PFSK-1 (cell line): Measurements from ENCODE around the gene DCHS1.

Source experiments
- FOXP2 ChIP-seq: optimal IDR thresholded peaks from 2 replicates; pipeline ENCODE3; 2011; ENCODE audit warnings: borderline replicate concordance, control low read depth, inconsistent platforms; ENCODE audit not compliant: insufficient read depth; ENCODE audit errors: extremely low read length, extremely low read depth
- POLR2AphosphoS5 ChIP-seq: IDR thresholded peaks from 2 replicates; pipeline ENCODE4 v1.6.1; 2012; ENCODE audit warnings: low read depth, mild to moderate bottlenecking, control low read depth, low read length, moderate library complexity
- SIN3A ChIP-seq: IDR thresholded peaks from 2 replicates; pipeline ENCODE4 v1.6.1; 2012; ENCODE audit warnings: mild to moderate bottlenecking, low read length, moderate library complexity, borderline replicate concordance; ENCODE audit not compliant: insufficient read depth
- TAF1 ChIP-seq: IDR thresholded peaks from 2 replicates; pipeline ENCODE4 v1.6.1; 2012; ENCODE audit warnings: low read length, control low read depth, borderline replicate concordance; ENCODE audit not compliant: insufficient read depth
- TF ChIP-seq, protein P1 (sequence below), 2 experiments: IDR thresholded peaks; 2 replicates each; pipeline versions ENCODE4 v1.6.1 to v1.8.0; 2011 to 2012; ENCODE audit warnings: low read depth in 2 of 2, low read length in 2 of 2, control low read depth in 1 of 2, inconsistent platforms in 1 of 2, mild to moderate bottlenecking in 1 of 2, moderate library complexity in 1 of 2; ENCODE audit not compliant: insufficient read depth in 1 of 2

DCHS1 gene

DNA sequence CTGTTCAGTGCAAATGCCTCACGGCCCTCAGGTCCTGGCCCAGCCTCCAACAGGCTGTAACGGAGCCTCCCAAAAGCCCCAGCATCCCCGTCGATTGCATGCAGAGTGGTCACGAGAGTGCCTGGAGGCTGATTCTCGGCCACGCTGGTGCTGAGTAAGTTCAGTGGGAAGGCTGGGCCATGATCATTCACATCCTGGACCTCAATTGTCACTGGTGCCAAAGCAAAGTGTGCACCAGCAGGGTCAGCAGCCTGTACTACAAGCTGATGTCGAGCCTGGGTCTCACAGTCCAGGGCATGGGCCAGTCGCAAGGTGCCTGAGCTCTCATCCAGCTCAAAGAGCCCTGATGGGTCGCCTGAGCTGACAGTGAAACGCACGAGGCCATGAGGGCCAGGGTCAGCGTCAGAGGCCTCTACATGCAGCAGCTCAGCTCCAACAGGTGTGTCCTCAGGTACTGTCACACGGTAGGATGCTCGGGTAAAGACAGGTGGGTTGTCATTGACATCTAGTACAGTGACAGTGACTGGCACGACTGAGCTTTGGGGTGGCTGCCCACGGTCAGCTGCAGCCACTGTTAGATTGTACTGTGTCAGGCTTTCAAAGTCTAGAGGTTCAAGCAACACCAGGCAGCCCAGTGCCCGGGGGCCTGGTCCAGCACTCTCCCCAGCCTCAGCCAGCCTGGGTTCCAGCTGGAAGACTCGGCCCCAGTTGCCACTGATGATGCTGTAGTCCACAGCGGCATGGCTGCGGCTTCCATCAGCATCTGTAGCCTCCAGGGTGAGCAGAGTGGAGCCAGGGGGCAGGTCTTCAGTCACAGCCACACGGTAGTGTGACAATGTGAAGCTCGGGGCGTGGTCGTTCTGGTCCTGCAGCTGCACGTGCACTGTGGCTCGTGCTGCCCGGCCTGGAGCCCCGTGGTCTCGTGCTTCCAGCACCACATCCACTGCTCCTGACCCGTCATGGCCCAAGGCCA lies 31.9 kb downstream of the DCHS1 start:
- TF ChIP-seq FOXP2 (no peak), POLR2AphosphoS5 (no peak), TAF1 (no peak)

DNA sequence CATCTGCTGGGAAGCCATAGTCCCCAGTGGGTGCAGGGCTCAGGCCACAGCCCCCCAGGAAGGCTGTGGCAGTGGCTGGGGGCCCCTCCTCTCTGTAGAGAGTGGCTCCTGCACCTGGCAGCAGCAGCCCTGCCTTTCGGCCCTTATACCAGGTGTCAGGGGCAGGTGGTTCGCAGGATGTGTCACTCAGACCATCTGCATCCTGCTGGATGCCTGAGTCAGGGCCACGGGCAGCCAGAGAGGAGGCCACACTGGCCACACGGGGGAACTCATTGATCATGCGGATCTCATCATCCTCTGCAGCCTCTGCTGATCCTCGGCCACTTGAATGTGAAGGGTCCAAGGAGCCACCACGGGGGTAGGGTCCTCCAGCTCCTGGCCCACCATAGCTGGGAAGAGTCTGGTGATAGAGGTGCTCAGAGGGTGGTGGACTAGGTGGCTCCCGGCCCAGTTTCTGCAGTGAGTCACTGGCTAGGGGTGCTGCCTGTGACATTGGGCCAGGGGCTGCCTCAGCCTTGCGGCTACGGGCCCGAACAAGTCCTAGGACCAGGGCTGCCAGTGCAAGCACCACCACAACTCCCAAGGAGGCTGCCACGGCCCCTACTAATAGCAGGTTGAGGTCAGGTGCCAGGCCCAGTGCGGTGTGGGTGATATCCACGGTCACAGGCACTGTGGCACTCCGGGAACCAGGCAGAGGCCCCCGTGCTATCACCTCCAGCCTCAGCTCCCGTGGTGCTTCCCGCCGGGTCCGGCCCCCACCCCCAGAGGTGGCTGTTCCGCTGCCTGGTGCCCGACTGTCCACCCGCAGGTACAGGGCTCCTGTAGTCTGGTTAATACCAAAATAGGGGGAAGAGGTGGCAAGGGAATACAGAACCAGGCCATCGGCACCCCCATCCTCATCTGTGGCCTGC lies 33.1 kb downstream of the DCHS1 start:
- no peak for TF ChIP-seq FOXP2
- no peak for TF ChIP-seq SIN3A
- no peak for TF ChIP-seq TAF1
- TF ChIP-seq POLR2AphosphoS5 = no peak
- TF ChIP-seq, protein P1, sequence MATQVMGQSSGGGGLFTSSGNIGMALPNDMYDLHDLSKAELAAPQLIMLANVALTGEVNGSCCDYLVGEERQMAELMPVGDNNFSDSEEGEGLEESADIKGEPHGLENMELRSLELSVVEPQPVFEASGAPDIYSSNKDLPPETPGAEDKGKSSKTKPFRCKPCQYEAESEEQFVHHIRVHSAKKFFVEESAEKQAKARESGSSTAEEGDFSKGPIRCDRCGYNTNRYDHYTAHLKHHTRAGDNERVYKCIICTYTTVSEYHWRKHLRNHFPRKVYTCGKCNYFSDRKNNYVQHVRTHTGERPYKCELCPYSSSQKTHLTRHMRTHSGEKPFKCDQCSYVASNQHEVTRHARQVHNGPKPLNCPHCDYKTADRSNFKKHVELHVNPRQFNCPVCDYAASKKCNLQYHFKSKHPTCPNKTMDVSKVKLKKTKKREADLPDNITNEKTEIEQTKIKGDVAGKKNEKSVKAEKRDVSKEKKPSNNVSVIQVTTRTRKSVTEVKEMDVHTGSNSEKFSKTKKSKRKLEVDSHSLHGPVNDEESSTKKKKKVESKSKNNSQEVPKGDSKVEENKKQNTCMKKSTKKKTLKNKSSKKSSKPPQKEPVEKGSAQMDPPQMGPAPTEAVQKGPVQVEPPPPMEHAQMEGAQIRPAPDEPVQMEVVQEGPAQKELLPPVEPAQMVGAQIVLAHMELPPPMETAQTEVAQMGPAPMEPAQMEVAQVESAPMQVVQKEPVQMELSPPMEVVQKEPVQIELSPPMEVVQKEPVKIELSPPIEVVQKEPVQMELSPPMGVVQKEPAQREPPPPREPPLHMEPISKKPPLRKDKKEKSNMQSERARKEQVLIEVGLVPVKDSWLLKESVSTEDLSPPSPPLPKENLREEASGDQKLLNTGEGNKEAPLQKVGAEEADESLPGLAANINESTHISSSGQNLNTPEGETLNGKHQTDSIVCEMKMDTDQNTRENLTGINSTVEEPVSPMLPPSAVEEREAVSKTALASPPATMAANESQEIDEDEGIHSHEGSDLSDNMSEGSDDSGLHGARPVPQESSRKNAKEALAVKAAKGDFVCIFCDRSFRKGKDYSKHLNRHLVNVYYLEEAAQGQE (IDR thresholded peaks at IDR 0.05; ENCODE audit: insufficient read depth in 1 of 2, low read depth in 2 of 2, low read length in 2 of 2) = no peak

DNA sequence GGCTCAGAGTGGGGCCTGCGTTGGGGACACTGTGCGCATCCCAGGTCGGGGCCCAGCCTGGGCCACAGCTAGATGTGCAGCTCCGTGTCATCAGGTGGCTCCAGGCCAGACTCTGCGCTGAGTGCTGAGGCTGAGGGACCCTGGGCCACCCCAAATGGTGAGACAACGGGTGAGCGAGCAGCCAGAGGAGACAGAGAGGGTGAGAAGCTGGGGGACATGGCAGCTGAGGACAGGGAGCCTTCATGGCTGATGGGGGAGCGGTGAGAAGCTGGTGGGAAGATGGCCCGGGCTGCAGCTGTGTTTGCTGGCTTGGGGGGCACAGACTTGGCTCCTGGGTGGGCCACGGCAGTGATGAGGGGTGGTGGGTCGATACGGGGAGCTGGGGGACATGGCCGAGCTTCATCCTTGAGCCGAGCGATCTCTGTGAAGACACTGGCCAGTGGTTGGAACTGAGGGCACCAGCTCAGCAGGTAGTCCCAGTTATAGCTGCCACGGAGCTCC lies 33.8 kb downstream of the DCHS1 start:
- TF ChIP-seq SIN3A = no peak
- TF ChIP-seq, protein P1 (IDR thresholded peaks at IDR 0.05; ENCODE audit: insufficient read depth in 1 of 2, low read depth in 2 of 2, low read length in 2 of 2) = no peak
- TF ChIP-seq FOXP2 = no peak
- no peak for TF ChIP-seq TAF1
- no peak for TF ChIP-seq POLR2AphosphoS5

DNA sequence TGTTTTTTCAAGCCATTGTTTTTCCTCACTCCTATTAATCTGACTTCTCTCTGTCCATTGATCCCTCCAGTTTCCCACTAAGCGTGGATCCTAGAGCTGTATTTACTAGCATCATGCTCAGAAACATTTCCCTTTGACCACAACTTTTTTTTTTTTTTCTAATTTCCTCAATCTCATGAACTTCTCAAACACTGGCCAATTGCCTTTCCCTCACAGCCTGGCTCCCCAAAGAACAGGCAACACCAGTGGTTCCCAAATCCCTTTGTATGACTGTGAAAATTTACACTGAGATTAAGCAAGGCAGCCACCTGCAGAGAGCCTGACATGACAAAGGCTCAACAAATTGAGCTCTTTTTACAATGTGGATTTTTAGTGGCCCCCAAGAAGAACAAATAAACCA lies 35.0 kb downstream of the DCHS1 start:
- TF ChIP-seq SIN3A = no peak
- no peak for TF ChIP-seq TAF1
- TF ChIP-seq FOXP2 = no peak
- TF ChIP-seq POLR2AphosphoS5 = no peak

DNA sequence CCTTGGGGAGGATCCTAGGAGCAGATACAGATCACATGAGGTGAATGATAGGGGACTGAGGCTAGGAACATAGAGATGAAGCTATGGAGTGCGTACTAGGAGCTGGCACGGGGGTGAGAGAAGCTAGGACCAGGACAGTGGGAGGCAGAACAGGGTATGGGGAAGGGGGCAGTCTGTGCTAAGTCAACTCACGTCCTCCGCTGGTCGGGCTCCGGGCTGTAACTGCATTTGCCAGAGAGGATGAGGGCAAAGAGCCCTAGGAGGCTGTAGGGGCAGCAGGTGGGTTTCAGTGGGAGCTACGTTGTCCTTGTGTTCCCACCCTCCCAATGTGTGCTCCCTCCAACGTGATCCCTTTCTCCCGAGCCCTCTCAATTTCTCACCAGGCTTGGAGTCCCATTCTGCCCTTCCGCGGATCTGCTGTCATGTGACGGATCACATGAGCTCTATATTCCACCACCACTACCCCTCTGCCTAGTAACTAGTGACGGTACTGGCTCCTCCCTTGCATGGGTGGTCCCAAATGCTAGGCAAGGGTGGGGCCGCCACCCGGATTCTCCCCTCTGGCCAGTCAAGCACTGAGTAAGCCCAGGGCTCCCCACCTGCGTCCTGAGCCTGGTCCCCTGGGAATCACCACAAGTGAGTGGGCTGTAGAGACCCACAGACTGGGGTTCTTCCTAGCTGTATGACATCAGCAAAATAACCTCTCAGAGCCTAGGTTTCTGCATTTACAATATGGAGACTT lies 36.4 kb downstream of the DCHS1 start, which contains the start of gene TPP1:
Gene TPP1, minus strand, starts transcription at position 419 of the 742 bp plus-strand sequence. Its CDS starts 22 bp downstream, at position 397.
- TF ChIP-seq TAF1 (no peak; the same call in 1 of the 2 replicates), SIN3A (peak; percentile 86; the same call in 1 of the 2 replicates), POLR2AphosphoS5 (peak; percentile 91), FOXP2 (peak; percentile 46)
- TF ChIP-seq, protein P1 (IDR thresholded peaks at IDR 0.05; ENCODE audit: insufficient read depth in 1 of 2, low read depth in 2 of 2, low read length in 2 of 2) = no peak
